ENCODE results near the gene GLIS1.

- TF ChIP-seq GATA3 (IDR thresholded peaks at IDR 0.05; ENCODE audit: low read depth, low read length), result no peak
- no peak for TF ChIP-seq GATA2 (IDR thresholded peaks at IDR 0.05; ENCODE audit: low read depth, low read length)
Measured at GRCh38 chr1:53646732-53647131, 92.2 kb downstream of the GLIS1 start.

Measured in SH-SY5Y (cell line).